Measurements from ENCODE around the gene LMO1.

- TF ChIP-seq POLR2AphosphoS5 (IDR thresholded peaks at IDR 0.05) = no peak
- TF ChIP-seq POLR2A (IDR thresholded peaks at IDR 0.05) = no peak
- TF ChIP-seq CTCF (IDR thresholded peaks at IDR 0.05 in 8 of 11, conservative IDR thresholded peaks at IDR 0.05 in 3 of 11) = no peak
Observed at GRCh38 chr11:8273287-8273686, 9.6 kb upstream of the LMO1 start.
